HG03175 (cell line): ENCODE results near the gene TAF1.
"Not testable (repeated sequence)": the region's sequence is repeated elsewhere in the genome, so short reads cannot be mapped to it uniquely, and the experiment has no call there.

ENCODE experiments used
- ATAC-seq: cut with Tn5 transposase; IDR thresholded peaks from one replicate; pipeline ENCODE4 v1.9.1; 2021; ENCODE audit warnings: mild to moderate bottlenecking, moderate library complexity; ENCODE audit not compliant: unreplicated experiment

TAF1 gene

DNA sequence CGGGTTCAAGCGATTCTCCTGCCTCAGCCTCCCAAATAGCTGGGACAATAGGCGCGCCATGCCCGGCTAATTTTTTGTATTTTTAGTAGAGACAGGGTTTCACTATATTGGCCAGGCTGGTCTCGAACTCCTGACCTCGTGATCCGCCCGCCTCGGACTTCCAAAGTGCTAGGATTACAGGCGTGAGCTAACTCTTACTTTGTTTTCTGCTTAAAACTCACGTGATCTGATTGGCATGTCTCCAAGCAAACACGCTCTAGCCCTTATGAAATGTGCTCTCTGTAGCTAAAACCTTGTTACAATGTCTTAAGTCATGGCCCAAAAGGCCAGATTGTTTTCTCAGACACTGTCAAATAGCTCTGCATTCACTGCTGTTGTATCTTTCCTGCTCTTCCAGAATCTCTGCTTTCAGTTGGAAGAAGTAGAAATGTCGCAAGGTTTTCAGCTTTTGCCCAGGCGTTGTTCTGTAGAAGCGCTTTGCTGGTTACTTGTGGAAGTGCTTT, 127.0 kb downstream of the TAF1 start:
- no peak for ATAC-seq

DNA sequence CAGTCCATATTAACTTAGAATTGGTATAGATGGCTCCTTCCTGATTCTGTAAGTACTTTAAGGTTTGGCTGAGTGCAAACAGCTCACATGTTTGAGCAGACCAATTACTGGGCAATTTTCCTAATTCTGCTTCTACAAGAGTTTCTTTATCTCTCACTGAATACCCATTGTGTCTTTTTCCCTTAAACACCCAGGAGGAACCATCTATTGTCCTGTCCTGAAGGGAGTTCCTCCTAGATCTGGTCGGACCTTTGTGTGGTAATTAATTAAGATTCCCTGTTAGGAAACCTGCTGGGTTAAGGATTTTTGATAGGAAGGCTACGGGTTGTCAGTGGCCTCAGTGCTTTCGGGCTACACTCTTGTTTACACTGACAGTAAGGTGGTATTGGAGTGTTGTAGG, 129.8 kb downstream of the TAF1 start:
- not testable (repeated sequence) for ATAC-seq

DNA sequence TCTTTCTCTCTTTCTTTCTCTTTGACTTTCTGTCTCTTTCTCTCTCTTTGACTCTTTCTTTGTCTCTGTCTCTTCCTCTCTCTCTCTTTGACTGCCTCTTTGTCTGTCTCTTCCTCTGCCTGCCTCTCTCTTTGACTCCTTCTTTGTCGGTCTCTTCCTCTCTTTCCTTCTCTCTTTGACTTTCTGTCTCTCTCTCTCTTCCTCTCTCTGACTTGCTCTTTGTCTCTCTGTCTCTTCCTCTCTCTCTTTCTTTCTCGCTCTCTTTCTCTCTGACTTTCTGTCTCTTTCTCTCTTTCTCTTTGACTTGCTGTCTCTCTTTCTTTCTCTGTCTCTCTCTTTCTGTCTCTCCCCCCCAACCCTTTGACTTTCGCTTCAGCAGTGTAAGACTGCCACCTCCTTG, 130.3 kb downstream of the TAF1 start:
- no peak for ATAC-seq

DNA sequence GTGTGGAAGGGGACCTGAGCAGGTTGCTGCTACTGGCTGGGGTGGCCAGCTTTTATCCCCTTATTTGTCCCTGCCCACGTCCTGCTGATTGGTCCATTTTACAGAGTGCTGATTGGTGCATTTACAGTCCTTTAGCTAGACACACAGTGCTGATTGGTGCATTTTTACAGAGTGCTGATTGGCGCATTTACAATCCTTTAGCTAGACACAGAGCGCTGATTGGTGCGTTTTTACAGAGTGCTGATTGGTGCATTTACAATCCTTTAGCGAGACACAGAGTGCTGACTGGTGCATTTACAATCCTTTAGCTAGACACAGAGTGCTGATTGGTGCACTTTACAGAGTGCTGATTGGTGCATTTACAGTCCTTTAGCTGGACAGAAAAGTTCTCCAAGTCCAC, 135.9 kb downstream of the TAF1 start:
- not testable (repeated sequence) for ATAC-seq

DNA sequence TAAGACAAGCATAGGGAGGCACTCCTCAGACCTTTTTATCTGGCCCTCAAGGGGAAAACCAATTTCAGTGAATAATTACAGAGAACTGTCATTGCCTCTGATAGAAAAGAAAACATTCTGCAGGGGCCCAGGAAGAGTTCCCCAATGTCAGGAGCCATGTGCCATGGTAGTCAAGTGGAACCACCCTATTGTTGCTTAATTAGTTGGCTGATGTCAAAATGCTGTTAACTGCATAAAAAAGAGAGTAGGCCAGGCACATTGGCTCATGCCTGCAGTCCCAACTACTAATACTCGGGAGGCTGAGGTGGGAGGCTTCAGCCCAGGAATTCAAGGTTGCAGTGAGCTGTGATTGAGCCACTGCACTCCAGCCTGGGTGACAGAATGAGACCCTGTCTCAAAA, 138.2 kb downstream of the TAF1 start:
- no peak for ATAC-seq

DNA sequence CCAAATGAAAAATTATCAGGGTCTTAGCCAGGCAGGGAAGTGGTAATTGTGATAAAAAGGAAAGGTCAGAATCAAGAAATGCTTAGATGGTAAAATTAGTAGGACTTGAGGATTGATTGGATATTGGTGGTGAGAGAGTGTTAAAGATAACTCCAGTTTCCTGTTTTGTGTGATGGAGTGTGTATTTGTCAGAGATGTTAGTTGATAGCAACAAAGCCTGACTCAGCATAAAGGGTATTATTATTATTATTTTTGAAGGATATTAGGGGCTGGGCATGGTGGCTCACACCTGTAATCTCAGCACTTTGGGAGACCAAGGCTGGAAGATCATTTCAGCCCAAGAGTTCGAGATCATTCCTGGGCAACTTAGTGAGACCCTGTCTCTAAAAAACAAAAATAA, 143.1 kb downstream of the TAF1 start:
- ATAC-seq, result no peak

DNA sequence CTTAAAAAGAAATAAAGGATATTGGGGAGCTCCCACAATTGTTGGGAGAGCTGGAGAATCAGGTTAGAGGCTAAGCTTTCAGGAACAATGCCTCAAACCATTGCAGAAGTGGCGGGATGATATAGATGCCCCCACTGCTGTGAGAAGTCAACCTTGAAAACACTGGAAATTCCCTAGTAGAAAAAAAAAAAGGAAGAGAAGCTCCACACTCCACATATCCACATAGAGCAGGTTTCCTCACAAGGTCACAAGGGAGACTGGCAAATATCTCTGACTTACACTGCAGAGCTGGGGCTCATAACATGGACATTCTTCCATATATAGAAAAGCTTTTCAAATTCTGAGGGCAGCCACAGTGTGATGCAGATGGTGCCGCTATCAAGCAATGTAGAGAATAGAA, 144.0 kb downstream of the TAF1 start:
- ATAC-seq, result no peak

DNA sequence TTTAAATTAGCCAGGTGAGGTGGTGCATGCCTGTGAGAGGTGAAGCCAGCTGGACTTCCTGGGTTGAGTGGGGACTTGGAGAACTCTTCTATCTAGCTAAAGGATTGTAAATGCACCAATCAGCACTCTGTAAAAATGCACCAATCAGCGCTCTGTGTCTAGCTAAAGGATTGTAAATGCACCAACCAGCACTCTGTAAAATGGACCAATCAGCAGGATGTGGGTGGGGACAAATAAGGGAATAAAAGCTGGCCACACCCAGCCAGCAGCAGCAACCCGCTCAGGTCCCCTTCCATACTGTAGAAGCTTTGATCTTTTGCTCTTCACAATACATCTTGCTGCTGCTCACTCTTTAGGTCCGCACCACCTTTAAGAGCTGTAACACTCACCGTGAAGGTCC, 147.6 kb downstream of the TAF1 start:
- not testable (repeated sequence) for ATAC-seq

DNA sequence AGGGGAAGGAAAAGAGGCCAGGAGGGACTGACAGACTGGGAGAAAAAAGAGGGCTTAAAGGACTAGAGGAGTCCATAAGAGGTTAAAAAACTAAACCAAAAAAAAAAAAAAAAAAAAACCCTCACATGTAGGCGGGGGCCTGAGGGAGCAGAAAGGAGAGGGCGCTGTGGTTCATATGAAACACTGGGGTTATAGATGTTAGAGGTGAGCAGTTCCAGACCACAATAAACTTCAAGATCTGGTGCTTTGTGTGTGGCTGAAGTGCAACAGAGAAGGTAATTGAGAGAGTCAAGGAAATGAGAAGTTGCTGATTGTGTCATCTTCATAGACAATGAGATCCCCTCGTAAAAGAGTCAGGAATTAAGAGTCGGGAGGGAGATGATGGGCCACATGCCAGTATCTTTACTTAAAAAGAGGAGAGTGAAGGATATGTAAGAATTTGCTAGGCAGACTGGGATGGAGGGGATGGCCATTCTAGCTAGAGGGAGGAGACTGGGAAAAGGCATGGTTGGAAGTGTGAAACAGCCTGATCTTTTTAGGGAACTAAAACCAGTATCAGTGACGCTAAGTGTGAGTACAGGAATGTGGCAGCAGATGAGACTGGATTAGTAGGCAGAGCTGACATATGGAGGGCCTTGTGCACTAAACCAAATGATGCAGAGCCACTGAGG, 148.3 kb downstream of the TAF1 start:
- peak; percentile 73 for ATAC-seq

DNA sequence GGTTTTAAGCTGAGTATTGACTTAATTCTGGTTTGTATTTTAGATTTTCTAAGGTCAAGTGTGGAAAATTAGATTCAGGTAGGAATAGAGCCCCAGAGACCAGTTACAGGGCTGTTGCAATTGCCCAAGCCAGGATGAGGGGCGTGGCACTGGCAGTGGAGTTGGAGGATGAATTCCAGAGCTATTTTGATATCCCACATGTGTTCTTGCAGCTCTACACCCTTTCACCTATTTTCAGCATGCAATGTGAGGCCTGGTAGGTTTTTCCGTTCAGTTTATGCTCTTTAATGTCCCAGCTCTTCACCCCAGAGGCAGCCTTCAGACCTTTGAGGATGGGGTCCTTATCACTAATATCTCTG, 148.9 kb downstream of the TAF1 start:
- ATAC-seq, result no peak
